Gastrocnemius medialis (tissue), 4 donors: ENCODE results near the gene TRNT1. TPM values are rescaled to one million over a fixed set of nuclear protein-coding genes. Genes with fewer than 3 reads are reported as not detected.

Experiments used
- ATAC-seq, 2 donors: fragments of 150-250 bp; one replicate each; pipeline ENCODE4 v1.9.1; 2016
- DNase-seq, 2 donors: peaks; one replicate each; pipeline ENCODE4 v3.0.0-alpha.2; 2019
- H3K27ac ChIP-seq, 4 donors: fragments of 200-600 bp; sonication (generic); 1 replicate in 1 of 4; 2 replicates in 3 of 4; pipeline ENCODE4 v1.5.1; 2016 to 2018; ENCODE audit warnings: mild to moderate bottlenecking in 2 of 4, moderate library complexity in 1 of 4
- H3K27me3 ChIP-seq, 3 donors: fragments of 200-600 bp; sonication (generic) in 2 of 3; 1 replicate in 1 of 3; 2 replicates in 2 of 3; pipeline versions ENCODE4 v1.5.1 to v1.6.0; 2016 to 2019; ENCODE audit warnings: mild to moderate bottlenecking in 1 of 3, moderate library complexity in 1 of 3
- H3K36me3 ChIP-seq, 2 donors: fragments of 200-600 bp; sonication (generic) in 1 of 2; one replicate each; pipeline ENCODE4 v1.5.1; 2017 to 2018
- H3K4me1 ChIP-seq, 2 donors: fragments of 200-600 bp; sonication (generic) in 1 of 2; one replicate each; pipeline ENCODE4 v1.5.1; 2016 to 2017; ENCODE audit warnings: mild to moderate bottlenecking in 2 of 2
- H3K4me3 ChIP-seq, 4 donors: fragments of 200-600 bp; sonication (generic) in 3 of 4; 1 replicate in 1 of 4; 2 replicates in 3 of 4; pipeline ENCODE4 v1.5.1; 2016 to 2019; ENCODE audit warnings: mild to moderate bottlenecking in 2 of 4
- H3K9me3 ChIP-seq, 3 donors: fragments of 200-600 bp; sonication (generic) in 2 of 3; 1 replicate in 1 of 3; 2 replicates in 2 of 3; pipeline ENCODE4 v1.5.1; 2016 to 2019
- POLR2A ChIP-seq, 2 donors: fragments of 450-650 bp; IDR thresholded peaks; one replicate each; pipeline ENCODE4 v1.6.1; 2017; ENCODE audit warnings: antibody characterized with exemption in 2 of 2, mild to moderate bottlenecking in 2 of 2, moderate library complexity in 2 of 2
- in situ Hi-C, 4 donors: fragments of 200-750 bp; cut with MboI; loops; one replicate each; pipeline versions ENCODE4 v1.15.0 to v1.8.0; 2017; ENCODE audit warnings: low sequenced_read_pairs in 4 of 4
- intact Hi-C: fragments of 100-400 bp; cut with DNase I; formaldehyde crosslinking; loops from one replicate; pipeline ENCODE4 v1.15.1; 2023; ENCODE audit warnings: low total_unique reads
- total RNA-seq, 4 donors: library from RNA; depleted of rRNA; stranded (reverse); fragments of >200 nt; gene quantifications; one replicate each; pipeline versions ENCODE4 v1.1.0 to v1.2.3, GENCODE V29; 2016
- TF ChIP-seq, protein P1 (sequence below), 5 experiments: fragments of 450-650 bp in 3 of 5; fragments of 200-600 bp in 2 of 5; sonication (generic) in 2 of 5; IDR thresholded peaks in 4 of 5; conservative IDR thresholded peaks in 1 of 5; 1 replicate in 4 of 5; 2 replicates in 1 of 5; pipeline ENCODE4 v1.5.1; 2016 to 2019; ENCODE audit warnings: antibody characterized with exemption in 5 of 5, mild to moderate bottlenecking in 3 of 5, moderate library complexity in 3 of 5

The TRNT1 gene
- total RNA-seq, 4 donors from 2014 or later = 2.7 to 9.6 (median 7.3) TPM

DNA sequence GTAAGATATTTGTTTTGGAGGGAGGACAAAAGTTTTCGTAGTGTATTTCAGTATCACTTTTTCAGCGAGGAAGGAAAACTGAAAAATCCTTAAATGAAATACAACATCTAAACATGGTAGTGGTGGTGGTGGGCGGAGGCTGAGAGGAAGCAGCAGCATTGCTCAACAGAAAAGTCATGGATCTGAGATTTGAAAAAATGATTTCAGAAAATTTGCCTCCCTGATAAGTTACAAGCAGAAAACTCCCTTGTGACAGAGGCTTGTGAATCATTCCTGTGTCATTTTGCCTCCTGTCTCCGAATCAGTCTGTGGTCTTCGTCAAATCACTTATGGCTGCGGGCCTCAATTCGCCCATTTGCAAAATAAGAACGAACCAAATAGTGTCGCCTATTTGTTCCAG, 53.7 kb downstream of the TRNT1 start:
- intact Hi-C loops (no loop called here), in situ Hi-C loops (loop anchor here in 2 of 4 donors (10.0 kb wide), 1 partner anchor 1114 kb away; no protein-coding TSS in a partner anchor)
- Histone ChIP-seq H3K36me3 (no peaks in the 10 kb centered on the region), H3K4me3 (no peak overlapping the region), H3K27me3 (no peaks in the 10 kb centered on the region), H3K4me1 (peaks cover 28 to 35% of the 10 kb centered on the region in 2 donors), H3K9me3 (no peaks in the 10 kb centered on the region), H3K27ac (no peak overlapping the region)
- no peak for DNase-seq
- TF ChIP-seq, protein P1, sequence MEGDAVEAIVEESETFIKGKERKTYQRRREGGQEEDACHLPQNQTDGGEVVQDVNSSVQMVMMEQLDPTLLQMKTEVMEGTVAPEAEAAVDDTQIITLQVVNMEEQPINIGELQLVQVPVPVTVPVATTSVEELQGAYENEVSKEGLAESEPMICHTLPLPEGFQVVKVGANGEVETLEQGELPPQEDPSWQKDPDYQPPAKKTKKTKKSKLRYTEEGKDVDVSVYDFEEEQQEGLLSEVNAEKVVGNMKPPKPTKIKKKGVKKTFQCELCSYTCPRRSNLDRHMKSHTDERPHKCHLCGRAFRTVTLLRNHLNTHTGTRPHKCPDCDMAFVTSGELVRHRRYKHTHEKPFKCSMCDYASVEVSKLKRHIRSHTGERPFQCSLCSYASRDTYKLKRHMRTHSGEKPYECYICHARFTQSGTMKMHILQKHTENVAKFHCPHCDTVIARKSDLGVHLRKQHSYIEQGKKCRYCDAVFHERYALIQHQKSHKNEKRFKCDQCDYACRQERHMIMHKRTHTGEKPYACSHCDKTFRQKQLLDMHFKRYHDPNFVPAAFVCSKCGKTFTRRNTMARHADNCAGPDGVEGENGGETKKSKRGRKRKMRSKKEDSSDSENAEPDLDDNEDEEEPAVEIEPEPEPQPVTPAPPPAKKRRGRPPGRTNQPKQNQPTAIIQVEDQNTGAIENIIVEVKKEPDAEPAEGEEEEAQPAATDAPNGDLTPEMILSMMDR (IDR thresholded peaks at IDR 0.05 in 4 of 5, conservative IDR thresholded peaks at IDR 0.05 in 1 of 5) = no peak
- no peak for TF ChIP-seq POLR2A (IDR thresholded peaks at IDR 0.05)
- ATAC-seq = no peak

DNA sequence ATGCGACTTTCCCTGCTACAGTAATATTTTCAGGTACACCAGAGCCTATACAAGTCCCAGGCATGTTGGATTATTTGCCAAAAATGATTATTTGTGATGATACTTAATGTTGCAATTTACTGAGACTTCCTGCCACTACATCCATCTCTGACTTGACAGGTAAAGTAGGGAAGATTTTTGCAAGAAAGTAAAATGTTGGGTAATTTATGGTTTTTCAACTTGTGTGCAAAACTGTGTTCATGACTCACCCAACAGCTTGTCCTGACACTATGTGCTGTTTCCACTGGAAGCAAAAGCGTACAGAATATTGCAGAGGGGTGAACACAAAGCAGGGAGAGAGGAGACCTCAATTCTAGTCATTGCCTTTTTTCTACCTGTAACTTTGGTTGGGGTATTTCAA, 58.1 kb downstream of the TRNT1 start:
- DNase-seq (no peak), ATAC-seq (no peak)
- intact Hi-C loops (no loop called here), in situ Hi-C loops (loop anchor here in 2 of 4 donors (10.0 kb wide), 1 partner anchor 1110 kb away; no protein-coding TSS in a partner anchor)
- no peak overlapping the region for H3K4me3 ChIP-seq
- peaks cover 1 to 3% of the 10 kb centered on the region in 2 donors for H3K4me1 ChIP-seq
- TF ChIP-seq, protein P1 (IDR thresholded peaks at IDR 0.05 in 4 of 5, conservative IDR thresholded peaks at IDR 0.05 in 1 of 5) = no peak
- TF ChIP-seq POLR2A (IDR thresholded peaks at IDR 0.05) = no peak
- no peaks in the 10 kb centered on the region for H3K9me3 ChIP-seq
- no peak overlapping the region for H3K27ac ChIP-seq
- no peaks in the 10 kb centered on the region for H3K36me3 ChIP-seq
- no peaks in the 10 kb centered on the region for H3K27me3 ChIP-seq

DNA sequence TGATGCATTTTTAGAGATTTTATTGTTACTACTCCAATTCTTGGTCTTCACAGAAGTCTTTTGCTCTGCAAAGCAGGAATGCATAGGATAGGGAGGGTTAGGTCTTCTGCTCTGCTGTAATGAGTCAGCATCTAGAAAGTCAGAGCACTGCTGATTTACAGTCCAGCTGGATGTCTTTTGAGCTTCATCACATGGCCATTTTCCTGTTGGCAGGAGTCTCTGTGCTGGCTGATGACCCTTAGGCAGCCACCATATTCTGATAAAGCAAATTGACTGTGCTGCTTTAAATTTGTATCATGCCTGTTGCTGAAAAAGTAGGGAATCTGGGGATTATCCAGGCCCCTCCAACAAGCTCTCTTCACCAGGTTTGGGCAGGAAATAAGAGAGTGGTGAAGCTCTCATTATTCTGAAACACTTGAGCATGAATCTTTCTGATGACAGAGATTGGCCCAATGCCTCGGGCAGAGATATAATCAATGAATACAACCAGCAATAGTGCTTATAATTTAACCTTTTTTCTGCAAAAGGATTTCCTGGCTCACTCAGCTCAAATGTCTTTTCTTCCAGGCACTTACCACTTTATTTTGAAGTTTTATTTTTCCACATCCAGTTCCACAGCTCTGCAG, 62.5 kb downstream of the TRNT1 start:
- Histone ChIP-seq H3K36me3 (no peaks in the 10 kb centered on the region), H3K4me3 (no peak overlapping the region), H3K4me1 (no peaks in the 10 kb centered on the region), H3K27me3 (no peaks in the 10 kb centered on the region), H3K9me3 (no peaks in the 10 kb centered on the region), H3K27ac (no peak overlapping the region)
- ATAC-seq (no peak), DNase-seq (no peak)
- TF ChIP-seq POLR2A (IDR thresholded peaks at IDR 0.05) = no peak
- TF ChIP-seq, protein P1 (IDR thresholded peaks at IDR 0.05 in 4 of 5, conservative IDR thresholded peaks at IDR 0.05 in 1 of 5) = no peak
- intact Hi-C loops = no loop called here
- in situ Hi-C loops = loop anchor here in 2 of 4 donors (10.0 kb wide), 1 partner anchor 1106 kb away; no protein-coding TSS in a partner anchor

DNA sequence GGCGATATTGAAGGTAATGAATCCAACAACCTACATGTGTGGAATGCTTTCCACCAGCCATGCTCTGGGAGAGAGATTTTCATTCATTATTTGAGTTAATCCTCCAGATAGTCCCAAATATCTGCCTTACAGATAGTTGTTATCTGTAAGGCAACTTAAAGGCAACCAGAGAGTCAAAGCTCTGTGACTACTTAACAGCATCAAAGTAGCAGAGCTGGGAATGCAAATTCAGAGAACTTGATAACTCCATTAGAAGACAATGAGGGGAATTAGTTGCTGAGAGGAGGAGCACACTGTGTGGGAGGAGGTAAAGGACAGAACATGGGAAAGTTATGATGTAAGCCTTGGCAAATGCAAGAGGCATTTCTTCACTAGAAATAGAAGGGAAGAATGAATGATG, 63.2 kb downstream of the TRNT1 start:
- Histone ChIP-seq H3K9me3 (no peaks in the 10 kb centered on the region), H3K27me3 (no peaks in the 10 kb centered on the region), H3K36me3 (no peaks in the 10 kb centered on the region), H3K27ac (no peak overlapping the region), H3K4me3 (no peak overlapping the region), H3K4me1 (no peaks in the 10 kb centered on the region)
- TF ChIP-seq, protein P1 (IDR thresholded peaks at IDR 0.05 in 4 of 5, conservative IDR thresholded peaks at IDR 0.05 in 1 of 5) = no peak
- TF ChIP-seq POLR2A (IDR thresholded peaks at IDR 0.05) = no peak
- intact Hi-C loops (no loop called here), in situ Hi-C loops (loop anchor here in 2 of 4 donors (10.0 kb wide), 1 partner anchor 1105 kb away; no protein-coding TSS in a partner anchor)
- ATAC-seq (no peak), DNase-seq (no peak)
